ENCODE results near the gene PIK3AP1. TPM values are rescaled to one million over a fixed set of nuclear protein-coding genes. Genes with fewer than 3 reads are reported as not detected.

Gene PIK3AP1
- polyA plus RNA-seq, 1 of the 3 experiments (the other 2 are of a cell fraction) = 0.07 TPM

DNA sequence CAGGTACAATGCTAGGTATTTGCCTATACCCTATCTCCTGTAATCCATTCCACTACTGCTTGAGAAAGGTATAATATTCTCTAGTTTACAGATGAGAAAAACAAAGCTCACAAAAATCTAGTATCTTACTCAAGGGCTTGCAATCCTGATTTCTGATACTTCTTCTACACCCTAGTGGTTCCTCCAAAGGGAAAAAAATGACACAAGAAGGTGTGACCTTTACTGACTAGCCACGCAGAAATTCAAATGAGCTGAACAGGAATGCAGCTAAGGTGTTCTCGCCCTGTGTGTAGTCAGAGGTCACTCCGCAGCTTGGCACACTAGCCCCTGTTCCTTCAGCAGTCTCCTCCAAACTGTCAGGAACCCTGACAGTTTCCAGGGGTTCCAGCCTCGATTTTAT lies 74.0 kb downstream of the PIK3AP1 start (continued):
- TF ChIP-seq, protein P1, sequence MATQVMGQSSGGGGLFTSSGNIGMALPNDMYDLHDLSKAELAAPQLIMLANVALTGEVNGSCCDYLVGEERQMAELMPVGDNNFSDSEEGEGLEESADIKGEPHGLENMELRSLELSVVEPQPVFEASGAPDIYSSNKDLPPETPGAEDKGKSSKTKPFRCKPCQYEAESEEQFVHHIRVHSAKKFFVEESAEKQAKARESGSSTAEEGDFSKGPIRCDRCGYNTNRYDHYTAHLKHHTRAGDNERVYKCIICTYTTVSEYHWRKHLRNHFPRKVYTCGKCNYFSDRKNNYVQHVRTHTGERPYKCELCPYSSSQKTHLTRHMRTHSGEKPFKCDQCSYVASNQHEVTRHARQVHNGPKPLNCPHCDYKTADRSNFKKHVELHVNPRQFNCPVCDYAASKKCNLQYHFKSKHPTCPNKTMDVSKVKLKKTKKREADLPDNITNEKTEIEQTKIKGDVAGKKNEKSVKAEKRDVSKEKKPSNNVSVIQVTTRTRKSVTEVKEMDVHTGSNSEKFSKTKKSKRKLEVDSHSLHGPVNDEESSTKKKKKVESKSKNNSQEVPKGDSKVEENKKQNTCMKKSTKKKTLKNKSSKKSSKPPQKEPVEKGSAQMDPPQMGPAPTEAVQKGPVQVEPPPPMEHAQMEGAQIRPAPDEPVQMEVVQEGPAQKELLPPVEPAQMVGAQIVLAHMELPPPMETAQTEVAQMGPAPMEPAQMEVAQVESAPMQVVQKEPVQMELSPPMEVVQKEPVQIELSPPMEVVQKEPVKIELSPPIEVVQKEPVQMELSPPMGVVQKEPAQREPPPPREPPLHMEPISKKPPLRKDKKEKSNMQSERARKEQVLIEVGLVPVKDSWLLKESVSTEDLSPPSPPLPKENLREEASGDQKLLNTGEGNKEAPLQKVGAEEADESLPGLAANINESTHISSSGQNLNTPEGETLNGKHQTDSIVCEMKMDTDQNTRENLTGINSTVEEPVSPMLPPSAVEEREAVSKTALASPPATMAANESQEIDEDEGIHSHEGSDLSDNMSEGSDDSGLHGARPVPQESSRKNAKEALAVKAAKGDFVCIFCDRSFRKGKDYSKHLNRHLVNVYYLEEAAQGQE (IDR thresholded peaks at IDR 0.05; ENCODE audit: low read depth, low read length) = no peak
- TF ChIP-seq EP300 (IDR thresholded peaks at IDR 0.05; ENCODE audit: borderline replicate concordance in 1 of 2, low read depth in 1 of 2, low read length in 1 of 2) (no peak), USF1 (IDR thresholded peaks at IDR 0.05; ENCODE audit: borderline replicate concordance, low read depth) (no peak)

DNA sequence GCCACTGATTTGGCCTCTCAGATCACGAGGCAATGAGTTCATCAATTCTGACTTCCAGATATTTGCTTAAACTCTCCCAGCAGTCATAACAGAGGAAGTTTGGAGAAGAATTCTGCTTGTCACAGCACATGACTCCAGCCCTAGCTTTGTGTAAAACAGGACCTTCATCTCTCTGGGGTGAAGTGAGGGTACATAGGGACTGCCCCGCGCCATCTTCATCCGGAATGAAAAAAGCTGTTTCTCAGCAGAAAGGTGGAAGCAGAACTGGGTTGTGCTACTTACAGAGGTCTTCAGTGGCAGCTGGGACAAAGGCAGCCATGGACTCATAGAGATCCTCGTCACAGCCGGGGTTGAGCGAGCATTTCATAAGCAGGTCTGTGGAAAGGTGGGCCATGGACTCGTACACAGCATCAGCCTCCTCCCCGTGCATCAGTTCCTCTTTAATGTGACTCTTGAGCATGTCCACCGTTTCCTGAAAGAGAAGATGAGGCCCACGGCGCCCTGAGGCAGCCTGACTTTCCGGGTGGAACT lies 75.1 kb downstream of the PIK3AP1 start:
- Histone ChIP-seq H3K36me3 (replicated peaks in 1 of 2; ENCODE audit: control insufficient read depth in 1 of 2, insufficient read depth in 2 of 2, low read length in 1 of 2) (no peaks in the 10 kb centered on the region), H3F3A (replicated peaks; ENCODE audit: insufficient read depth) (no peaks in the 10 kb centered on the region), H2AFZ (ENCODE audit: low read depth) (no peak overlapping the region), H3K4me2 (no peak overlapping the region), H4K20me1 (ENCODE audit: insufficient read depth) (no peaks in the 10 kb centered on the region), H3K9me2 (no peaks in the 10 kb centered on the region), H3K27ac (ENCODE audit: low read depth in 2 of 2, low read length in 1 of 2) (no peak overlapping the region), H3K79me2 (ENCODE audit: insufficient read depth) (no peaks in the 10 kb centered on the region), H3K4me1 (ENCODE audit: control insufficient read depth in 1 of 2, insufficient read depth in 2 of 2, low read depth in 1 of 2, low read length in 1 of 2) (no peaks in the 10 kb centered on the region; a peak in 1 of 4 replicates), H3K4me3 (ENCODE audit: low read depth in 2 of 2, low read length in 1 of 2) (no peak overlapping the region), H3K9ac (no peak overlapping the region), H3K27me3 (ENCODE audit: insufficient read depth) (no peaks in the 10 kb centered on the region; the same call in 1 of the 2 replicates), H3K9me3 (no peaks in the 10 kb centered on the region)
- 76% methylated on average over 13 of the region's 13 CpGs for WGBS (ENCODE audit: low lambda C conversion rate)
- ChIA-PET CTCF (no interaction called here), POLR2A (no interaction called here)
- no peak for DNase-seq
- TF ChIP-seq, protein P2, sequence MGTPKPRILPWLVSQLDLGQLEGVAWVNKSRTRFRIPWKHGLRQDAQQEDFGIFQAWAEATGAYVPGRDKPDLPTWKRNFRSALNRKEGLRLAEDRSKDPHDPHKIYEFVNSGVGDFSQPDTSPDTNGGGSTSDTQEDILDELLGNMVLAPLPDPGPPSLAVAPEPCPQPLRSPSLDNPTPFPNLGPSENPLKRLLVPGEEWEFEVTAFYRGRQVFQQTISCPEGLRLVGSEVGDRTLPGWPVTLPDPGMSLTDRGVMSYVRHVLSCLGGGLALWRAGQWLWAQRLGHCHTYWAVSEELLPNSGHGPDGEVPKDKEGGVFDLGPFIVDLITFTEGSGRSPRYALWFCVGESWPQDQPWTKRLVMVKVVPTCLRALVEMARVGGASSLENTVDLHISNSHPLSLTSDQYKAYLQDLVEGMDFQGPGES (IDR thresholded peaks at IDR 0.05; ENCODE audit: low read depth, low read length) = no peak
- TF ChIP-seq FOXJ3 (CRISPR knock-in tag; IDR thresholded peaks at IDR 0.05) (no peak), GATA2 (CRISPR knock-in tag; IDR thresholded peaks at IDR 0.05) (no peak), SMC3 (IDR thresholded peaks at IDR 0.05; ENCODE audit: low read depth, low read length) (no peak), POLR2AphosphoS5 (IDR thresholded peaks at IDR 0.05; ENCODE audit: low read depth, low read length) (no peak), NFIC (IDR thresholded peaks at IDR 0.05; ENCODE audit: borderline replicate concordance) (no peak), YY1 (IDR thresholded peaks at IDR 0.05; ENCODE audit: low read depth) (no peak), RFX5 (IDR thresholded peaks at IDR 0.05; ENCODE audit: low read length) (no peak), MXI1 (IDR thresholded peaks at IDR 0.05; ENCODE audit: low read depth, low read length) (no peak), TAF1 (IDR thresholded peaks at IDR 0.05; ENCODE audit: borderline replicate concordance, low read depth, low read length) (no peak), TCF12 (IDR thresholded peaks at IDR 0.05) (no peak)
- TF ChIP-seq, protein P3, sequence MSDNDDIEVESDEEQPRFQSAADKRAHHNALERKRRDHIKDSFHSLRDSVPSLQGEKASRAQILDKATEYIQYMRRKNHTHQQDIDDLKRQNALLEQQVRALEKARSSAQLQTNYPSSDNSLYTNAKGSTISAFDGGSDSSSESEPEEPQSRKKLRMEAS (IDR thresholded peaks at IDR 0.05; ENCODE audit: low read depth) = no peak
